Small intestine (tissue), 7 donors: ENCODE measurements around the gene TCF19. TPM values are rescaled to one million over a fixed set of nuclear protein-coding genes. Genes with fewer than 3 reads are reported as not detected.
"Not testable (repeated sequence)": the region's sequence is repeated elsewhere in the genome, so short reads cannot be mapped to it uniquely, and the experiment has no call there.

Experiments
- DNase-seq, 2 donors: peaks; one replicate each; pipeline versions ENCODE4 v3.0.0 to v3.0.0-alpha.2; 2013
- FAIRE-seq: peaks from 2 replicates; lab custom pipeline; 2012; peaks lifted over from hg19 to GRCh38; lab: Jason Lieb, UNC
- H3K27ac ChIP-seq, 3 donors: one replicate each; pipeline ENCODE4 v1.5.1; 2013; ENCODE audit warnings: low read length in 2 of 3, mild to moderate bottlenecking in 2 of 3, control low read depth in 1 of 3, inconsistent platforms in 1 of 3, low read depth in 1 of 3, moderate library complexity in 1 of 3
- H3K27me3 ChIP-seq, 3 donors: one replicate each; pipeline ENCODE4 v1.6.1; 2013; ENCODE audit warnings: low read length in 3 of 3, inconsistent platforms in 1 of 3; ENCODE audit not compliant: control insufficient read depth in 3 of 3, insufficient read depth in 3 of 3
- H3K36me3 ChIP-seq, 3 donors: one replicate each; pipeline ENCODE4 v1.6.1; 2013; ENCODE audit warnings: low read length in 3 of 3, inconsistent platforms in 1 of 3, low read depth in 1 of 3, mild to moderate bottlenecking in 1 of 3, moderate library complexity in 1 of 3; ENCODE audit not compliant: control insufficient read depth in 3 of 3, insufficient read depth in 2 of 3
- H3K4me1 ChIP-seq, 3 donors: one replicate each; pipeline ENCODE4 v1.6.1; 2013; ENCODE audit warnings: low read length in 2 of 3, inconsistent platforms in 1 of 3, low read depth in 1 of 3, mild to moderate bottlenecking in 1 of 3, moderate library complexity in 1 of 3; ENCODE audit not compliant: control insufficient read depth in 3 of 3, insufficient read depth in 2 of 3
- H3K4me3 ChIP-seq, 3 donors: one replicate each; pipeline ENCODE4 v1.5.1; 2013; ENCODE audit warnings: low read length in 3 of 3, control low read depth in 1 of 3, inconsistent platforms in 1 of 3, low read depth in 1 of 3, mild to moderate bottlenecking in 1 of 3, moderate library complexity in 1 of 3
- H3K9me3 ChIP-seq, 2 donors: one replicate each; pipeline ENCODE4 v1.6.1; 2013; ENCODE audit warnings: low read depth in 1 of 2, low read length in 1 of 2; ENCODE audit not compliant: control insufficient read depth in 2 of 2, insufficient read depth in 1 of 2
- WGBS, 3 donors: extraction: QIAGEN DNeasy Blood & Tissue Kit; methylation state at CpG; one replicate each; pipeline ENCODE4 v1.1.7; 2013; 5-methylcytosine and 5-hydroxymethylcytosine counted together
- polyA plus RNA-seq, 4 donors: library from polyadenylated mRNA; stranded (reverse) in 3 of 4; unstranded in 1 of 4; fragments of 200-250 nt in 3 of 4; fragments of 120-200 nt in 1 of 4; gene quantifications; one replicate each; pipeline versions ENCODE4 v1.2.1 to v1.2.3, GENCODE V29; 2013
- donor health status: healthy with polysubstance abuse.
- donor health status: control.
- donor health status: control.
- donor health status: Bipolar disorder and iron deficiency.
- donor health status: healthy.

TCF19 gene
- polyA plus RNA-seq, 4 donors, result 1.8 to 12.8 (median 4.9) TPM

GRCh38 chr6:31197559-31198305 lies 39.3 kb downstream of the TCF19 start:
- H3K4me1 ChIP-seq, result peaks cover 4 to 11% (median 6%) of the 10 kb centered on the region in 3 donors
- H3K27me3 ChIP-seq, result no peaks in the 10 kb centered on the region
- no peak for FAIRE-seq
- H3K4me3 ChIP-seq, result peak overlapping the region; percentile 74 to 77 (median 75)
- H3K9me3 ChIP-seq, result peaks cover 0 to 5% of the 10 kb centered on the region in 2 donors
- 0% methylated on average over 44 to 45 of the region's 45 CpGs for WGBS, 3 donors
- DNase-seq, result peak; percentile 92
- peak overlapping the region; percentile 93 to 99 (median 97) for H3K27ac ChIP-seq
- peaks cover 0 to 8% (median 0%) of the 10 kb centered on the region in 3 donors for H3K36me3 ChIP-seq

GRCh38 chr6:31199105-31199452 lies 40.7 kb downstream of the TCF19 start:
- H3K9me3 ChIP-seq, FAIRE-seq, H3K36me3 ChIP-seq, H3K27me3 ChIP-seq, DNase-seq: not testable (repeated sequence)
- Histone ChIP-seq H3K4me1 (peaks cover 4 to 15% (median 11%) of the 10 kb centered on the region in 3 donors), H3K4me3 (peak overlapping the region in 1 of 3 donors; percentile 74), H3K27ac (peak overlapping the region in 2 of 3 donors; percentile 97 to 99)
- 44 to 72% (median 47%) methylated on average over 4 of the region's 4 CpGs for WGBS, 3 donors

- Histone ChIP-seq H3K27me3 (no peaks in the 10 kb centered on the region), H3K9me3 (peaks cover 0 to 5% of the 10 kb centered on the region in 2 donors), H3K36me3 (peaks cover 0 to 8% (median 0%) of the 10 kb centered on the region in 3 donors), H3K4me1 (peaks cover 9 to 29% (median 18%) of the 10 kb centered on the region in 3 donors), H3K4me3 (no peak overlapping the region), H3K27ac (peak overlapping the region; percentile 92 to 98 (median 94))
- DNase-seq (no peak), FAIRE-seq (no peak)
- WGBS, 3 donors, result 34 to 48% (median 34%) methylated on average over 10 to 11 of the region's 11 CpGs
These were observed 44.1 kb downstream of the TCF19 start for GRCh38 chr6:31202259-31203166.

GRCh38 chr6:31203345-31203979 lies 45.1 kb downstream of the TCF19 start:
- Histone ChIP-seq H3K4me3 (peak overlapping the region in 2 of 3 donors; percentile 46), H3K4me1 (peaks cover 9 to 38% (median 22%) of the 10 kb centered on the region in 3 donors), H3K36me3 (peaks cover 0 to 8% (median 0%) of the 10 kb centered on the region in 3 donors), H3K27ac (peak overlapping the region; percentile 92 to 98 (median 94)), H3K27me3 (no peaks in the 10 kb centered on the region), H3K9me3 (peaks cover 0 to 5% of the 10 kb centered on the region in 2 donors)
- FAIRE-seq (no peak), DNase-seq (peak; percentile 87 to 91)
- 3 to 17% (median 6%) methylated on average over 5 of the region's 5 CpGs for WGBS, 3 donors

GRCh38 chr6:31204751-31205145 lies 46.4 kb downstream of the TCF19 start:
- WGBS, 3 donors, result 81 to 86% (median 83%) methylated on average over 4 of the region's 4 CpGs
- Histone ChIP-seq H3K27me3 (no peaks in the 10 kb centered on the region), H3K4me3 (no peak overlapping the region), H3K4me1 (peaks cover 9 to 47% (median 24%) of the 10 kb centered on the region in 3 donors), H3K27ac (peak overlapping the region; percentile 92 to 98 (median 94)), H3K36me3 (peaks cover 0 to 8% (median 0%) of the 10 kb centered on the region in 3 donors), H3K9me3 (peaks cover 0 to 5% of the 10 kb centered on the region in 2 donors)
- DNase-seq, result no peak
- no peak for FAIRE-seq

GRCh38 chr6:31205638-31206037 lies 47.2 kb downstream of the TCF19 start:
- no peak for FAIRE-seq

GRCh38 chr6:31208506-31208905 lies 50.1 kb downstream of the TCF19 start:
- Histone ChIP-seq H3K4me1 (peaks cover 6 to 45% (median 15%) of the 10 kb centered on the region in 3 donors), H3K36me3 (no peaks in the 10 kb centered on the region), H3K4me3 (no peak overlapping the region), H3K27ac (peak overlapping the region; percentile 27 to 76 (median 43)), H3K9me3 (no peaks in the 10 kb centered on the region), H3K27me3 (no peaks in the 10 kb centered on the region)
- WGBS, 3 donors, result 13 to 48% (median 34%) methylated on average over 2 of the region's 2 CpGs
- DNase-seq (no peak), FAIRE-seq (no peak)

More at GRCh38 chr6:31205638-31206037, 47.2 kb downstream of the TCF19 start:
- Histone ChIP-seq H3K4me1 (peaks cover 6 to 54% (median 20%) of the 10 kb centered on the region in 3 donors), H3K4me3 (no peak overlapping the region), H3K27ac (peak overlapping the region in 1 of 3 donors; percentile 39), H3K9me3 (peaks cover 0 to 5% of the 10 kb centered on the region in 2 donors), H3K27me3 (no peaks in the 10 kb centered on the region), H3K36me3 (peaks cover 0 to 8% (median 0%) of the 10 kb centered on the region in 3 donors)
- 16 to 66% (median 36%) methylated on average over 2 of the region's 2 CpGs for WGBS, 3 donors
- DNase-seq, result peak; percentile 40 to 83
